ENCODE measurements around the gene VWA5B1.

The VWA5B1 gene

GRCh38 chr1:20371883-20372282 lies 81.2 kb downstream of the VWA5B1 start:
- DNase-seq = no peak

- DNase-seq = no peak
These were observed 82.0 kb downstream of the VWA5B1 start for GRCh38 chr1:20372676-20373075.

- no peak for DNase-seq
These were observed 82.6 kb downstream of the VWA5B1 start for GRCh38 chr1:20373286-20373685.

GRCh38 chr1:20373764-20374163 lies 83.1 kb downstream of the VWA5B1 start:
- no peak for DNase-seq

- DNase-seq = no peak
These were observed 84.9 kb downstream of the VWA5B1 start for GRCh38 chr1:20375563-20375962.

- no peak for DNase-seq
These were observed 85.5 kb downstream of the VWA5B1 start for GRCh38 chr1:20376171-20376570.

- DNase-seq = no peak
These were observed 86.3 kb downstream of the VWA5B1 start for GRCh38 chr1:20376880-20377494.

GRCh38 chr1:20377516-20378270 lies 87.0 kb downstream of the VWA5B1 start:
- DNase-seq = no peak

- no peak for DNase-seq
These were observed 88.4 kb downstream of the VWA5B1 start for GRCh38 chr1:20379075-20379474.

- DNase-seq = no peak
These were observed 89.5 kb downstream of the VWA5B1 start for GRCh38 chr1:20380175-20380574.

GRCh38 chr1:20380616-20381035 lies 90.0 kb downstream of the VWA5B1 start:
- DNase-seq = no peak

GRCh38 chr1:20381045-20381641 lies 90.5 kb downstream of the VWA5B1 start:
- DNase-seq = no peak

- DNase-seq = no peak
These were observed 91.3 kb downstream of the VWA5B1 start for GRCh38 chr1:20381961-20382360.

- no peak for DNase-seq
These were observed 92.0 kb downstream of the VWA5B1 start for GRCh38 chr1:20382711-20383110.

- DNase-seq = no peak
These were observed 93.0 kb downstream of the VWA5B1 start for GRCh38 chr1:20383631-20384030.

- no peak for DNase-seq
These were observed 95.0 kb downstream of the VWA5B1 start for GRCh38 chr1:20385630-20386029.

GRCh38 chr1:20386323-20387081 lies 95.8 kb downstream of the VWA5B1 start:
- DNase-seq = no peak

- no peak for DNase-seq
These were observed 98.9 kb downstream of the VWA5B1 start for GRCh38 chr1:20389571-20389970.

GRCh38 chr1:20390589-20391331 lies 100.1 kb downstream of the VWA5B1 start:
- no peak for DNase-seq

GRCh38 chr1:20395255-20395654 lies 104.6 kb downstream of the VWA5B1 start:
- DNase-seq = no peak

GRCh38 chr1:20398744-20399143 lies 108.1 kb downstream of the VWA5B1 start:
- DNase-seq = no peak

- no peak for DNase-seq
These were observed 108.5 kb downstream of the VWA5B1 start for GRCh38 chr1:20399196-20399595.

Data from cerebellar nuclear complex (tissue), 1 donor.